ENCODE data around the gene PPM1J.

PPM1J gene

DNA sequence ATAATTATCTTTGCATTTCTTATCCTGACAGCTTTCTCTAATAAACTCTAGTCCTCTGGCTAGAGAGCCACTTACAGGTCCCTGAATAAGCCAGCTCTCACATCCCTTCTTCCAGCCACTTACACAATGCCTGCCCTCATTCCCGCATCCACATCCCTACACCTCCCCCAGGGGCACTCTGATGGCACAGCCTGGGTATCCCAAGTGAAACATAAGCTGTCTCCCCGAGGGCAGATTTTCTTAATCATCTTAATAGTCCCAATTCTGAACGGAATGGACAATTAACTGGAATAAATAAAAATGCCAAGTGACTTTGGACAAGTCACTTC is 13.1 kb downstream of the PPM1J start:
- TF ChIP-seq GATA2 (IDR thresholded peaks at IDR 0.05; ENCODE audit: low read depth, low read length) (no peak), GATA3 (IDR thresholded peaks at IDR 0.05; ENCODE audit: low read depth, low read length) (no peak)

DNA sequence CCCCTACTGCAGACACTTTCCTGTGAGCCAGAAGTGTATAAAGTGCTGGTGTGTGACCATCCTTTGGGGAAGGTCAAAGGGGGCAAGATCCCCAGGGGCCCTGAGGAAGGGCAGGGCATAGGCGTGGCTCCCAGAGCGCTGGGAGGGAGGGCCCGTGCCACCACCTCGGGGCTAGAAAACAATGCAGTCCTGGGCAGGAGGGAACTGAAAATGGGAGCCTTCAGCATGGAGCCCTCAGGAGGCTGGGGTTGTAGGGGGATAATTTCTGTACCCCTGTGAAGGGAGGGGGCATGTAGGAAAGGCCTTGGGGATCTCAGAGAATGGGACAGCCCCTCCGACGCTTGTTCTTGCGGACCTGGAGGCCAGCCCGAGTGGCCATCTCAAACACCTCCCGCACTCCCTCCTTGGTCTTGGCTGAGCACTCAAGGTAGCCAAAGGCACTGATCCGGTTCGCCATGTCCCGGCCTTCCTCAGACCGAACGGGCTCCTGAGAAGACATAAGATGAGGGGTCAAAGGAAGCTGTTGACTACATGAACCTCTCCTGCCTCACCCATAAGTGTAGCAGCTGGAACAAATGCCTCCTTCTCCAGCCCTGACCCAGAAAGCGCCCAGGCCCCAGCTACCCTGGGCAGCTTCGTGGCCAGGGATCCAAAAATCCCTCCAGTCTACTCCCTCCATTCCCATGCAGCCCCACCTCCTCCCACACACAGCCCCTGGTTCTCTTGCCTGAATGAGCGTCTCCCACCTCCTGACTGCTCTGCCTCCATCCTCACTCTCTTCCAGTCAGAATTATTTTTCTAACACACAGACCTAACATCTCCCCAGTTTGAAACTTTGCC is 13.7 kb downstream of the PPM1J start:
- no peak for TF ChIP-seq GATA2 (IDR thresholded peaks at IDR 0.05; ENCODE audit: low read depth, low read length)
- TF ChIP-seq GATA3 (IDR thresholded peaks at IDR 0.05; ENCODE audit: low read depth, low read length), result no peak

DNA sequence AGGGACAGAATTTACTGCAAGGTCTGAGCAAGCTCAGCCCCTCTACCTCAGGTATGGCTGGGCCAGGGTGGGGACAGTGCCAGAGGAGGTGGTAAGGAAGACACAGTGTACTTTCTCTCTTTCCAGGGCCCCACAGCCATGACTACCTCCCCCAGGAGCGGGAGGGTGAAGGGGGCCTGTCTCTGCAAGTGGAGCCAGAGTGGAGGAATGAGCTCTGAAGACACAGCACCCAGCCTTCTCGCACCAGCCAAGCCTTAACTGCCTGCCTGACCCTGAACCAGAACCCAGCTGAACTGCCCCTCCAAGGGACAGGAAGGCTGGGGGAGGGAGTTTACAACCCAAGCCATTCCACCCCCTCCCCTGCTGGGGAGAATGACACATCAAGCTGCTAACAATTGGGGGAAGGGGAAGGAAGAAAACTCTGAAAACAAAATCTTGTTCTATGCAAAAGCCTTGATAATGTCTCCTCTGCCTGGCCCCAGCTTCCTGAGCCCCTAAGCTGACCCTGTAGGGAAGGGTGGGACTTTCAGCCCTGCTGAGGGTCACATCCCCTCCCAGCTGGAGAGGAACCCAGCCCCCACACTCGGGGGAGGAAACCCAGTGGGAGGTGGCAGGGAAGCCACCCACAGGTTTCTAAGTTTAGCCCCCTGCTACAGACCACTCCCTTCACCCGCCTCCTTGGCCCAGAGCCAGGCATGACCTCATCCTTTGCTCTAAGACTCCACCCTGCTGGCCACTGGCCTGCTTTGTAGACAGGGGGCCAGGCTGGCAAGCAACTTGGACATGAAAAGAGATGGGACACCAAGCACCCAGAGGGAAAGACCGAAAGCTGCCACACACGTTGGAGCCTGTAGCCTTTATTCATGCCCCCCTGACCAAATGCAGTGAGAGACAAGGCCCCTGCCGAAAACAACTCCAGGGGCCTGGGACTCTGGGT is 14.6 kb downstream of the PPM1J start:
- no peak for TF ChIP-seq GATA2 (IDR thresholded peaks at IDR 0.05; ENCODE audit: low read depth, low read length)
- no peak for TF ChIP-seq GATA3 (IDR thresholded peaks at IDR 0.05; ENCODE audit: low read depth, low read length)

DNA sequence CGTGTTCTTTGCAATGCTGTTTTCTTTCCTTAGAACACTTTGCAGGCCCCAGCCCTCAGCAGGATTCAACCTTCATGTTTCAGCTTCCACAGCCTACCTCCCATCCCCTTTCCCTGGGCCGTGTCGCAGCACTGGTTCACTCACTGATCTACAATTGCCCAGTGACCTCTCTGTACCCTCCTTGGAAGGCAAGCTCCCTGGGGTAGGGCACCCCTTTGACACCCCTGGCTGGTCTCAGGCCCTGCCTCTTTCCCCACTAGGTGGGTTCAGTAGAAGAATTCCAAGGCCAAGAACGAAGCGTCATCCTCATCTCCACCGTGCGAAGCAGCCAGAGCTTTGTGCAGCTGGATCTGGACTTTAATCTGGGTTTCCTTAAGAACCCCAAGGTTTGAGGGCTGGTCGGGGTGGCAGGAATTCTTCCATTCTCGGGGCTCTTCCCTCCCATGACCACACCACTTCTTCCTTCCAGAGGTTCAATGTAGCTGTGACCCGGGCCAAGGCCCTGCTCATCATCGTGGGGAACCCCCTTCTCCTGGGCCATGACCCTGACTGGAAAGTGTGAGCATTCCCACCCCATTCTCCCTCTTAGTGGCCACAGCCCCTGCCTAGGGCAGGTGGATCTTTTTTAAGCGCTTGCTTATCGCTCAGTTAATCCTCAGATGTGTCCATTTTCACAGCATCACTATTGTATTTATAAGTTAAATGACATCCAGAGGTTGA is 15.5 kb downstream of the PPM1J start:
- TF ChIP-seq GATA2 (IDR thresholded peaks at IDR 0.05; ENCODE audit: low read depth, low read length), result no peak

DNA sequence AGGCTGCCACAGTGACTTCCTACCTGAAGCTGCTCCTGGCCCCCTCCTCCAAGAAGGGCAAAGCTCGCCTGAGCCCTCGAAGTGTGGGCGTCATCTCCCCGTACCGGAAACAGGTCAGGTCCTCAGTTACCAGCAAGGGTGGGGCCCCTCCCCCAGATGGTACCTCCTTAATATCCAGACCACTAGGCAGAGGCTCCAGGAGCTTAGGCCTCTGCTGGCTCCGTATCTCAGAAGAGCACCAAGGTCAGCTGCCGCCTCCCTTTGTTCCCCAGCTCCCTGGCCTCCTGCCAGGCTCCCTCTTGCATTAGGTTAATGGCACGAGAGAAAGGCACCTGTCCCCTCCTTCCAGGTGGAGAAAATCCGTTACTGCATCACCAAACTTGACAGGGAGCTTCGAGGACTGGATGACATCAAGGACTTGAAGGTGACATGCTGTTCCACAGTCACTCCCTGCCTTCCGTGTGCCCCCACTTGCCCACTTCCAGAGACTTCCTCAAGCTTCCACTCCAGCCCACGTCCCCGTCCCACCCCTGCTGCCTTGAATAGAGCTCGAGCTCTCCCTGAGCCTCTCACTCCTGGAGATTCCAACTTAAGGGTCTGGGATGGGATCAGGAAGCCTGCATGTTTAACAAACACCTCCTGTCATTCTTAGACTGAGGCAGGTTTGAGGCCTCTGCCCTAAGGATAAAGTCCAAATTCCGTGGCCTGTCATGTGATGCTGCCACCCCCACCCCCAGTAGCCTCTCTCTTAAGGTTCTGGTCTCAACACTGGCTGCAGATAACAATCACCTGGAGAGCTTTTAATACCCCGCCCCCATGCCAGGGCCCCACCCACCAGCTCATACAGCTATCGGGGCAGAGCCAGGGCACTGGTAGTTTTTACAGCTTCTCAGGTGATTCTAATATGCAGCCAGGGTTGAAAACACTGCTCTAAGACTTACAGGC is 16.5 kb downstream of the PPM1J start:
- no peak for TF ChIP-seq GATA3 (IDR thresholded peaks at IDR 0.05; ENCODE audit: low read depth, low read length)
- no peak for TF ChIP-seq GATA2 (IDR thresholded peaks at IDR 0.05; ENCODE audit: low read depth, low read length)

DNA sequence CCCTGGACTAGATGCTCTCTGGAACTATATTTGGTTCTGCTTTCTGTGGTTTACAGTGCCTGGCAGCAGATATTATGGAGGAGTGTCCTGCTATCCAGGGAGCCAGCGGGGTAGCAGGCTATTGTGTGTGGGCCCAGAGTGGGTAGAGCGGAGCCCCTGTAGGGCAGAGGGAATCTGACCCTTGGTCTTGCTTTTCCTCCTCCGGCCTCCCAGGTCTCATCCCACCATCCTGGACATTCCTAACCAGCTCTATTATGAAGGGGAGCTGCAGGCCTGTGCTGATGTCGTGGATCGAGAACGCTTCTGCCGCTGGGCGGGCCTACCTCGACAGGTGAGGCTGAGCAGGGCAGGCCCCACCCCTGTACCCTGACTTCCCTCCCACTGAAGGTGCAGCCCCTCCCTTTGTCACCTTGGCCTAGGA is 17.3 kb downstream of the PPM1J start:
- TF ChIP-seq GATA2 (IDR thresholded peaks at IDR 0.05; ENCODE audit: low read depth, low read length) (no peak), GATA3 (IDR thresholded peaks at IDR 0.05; ENCODE audit: low read depth, low read length) (no peak)

DNA sequence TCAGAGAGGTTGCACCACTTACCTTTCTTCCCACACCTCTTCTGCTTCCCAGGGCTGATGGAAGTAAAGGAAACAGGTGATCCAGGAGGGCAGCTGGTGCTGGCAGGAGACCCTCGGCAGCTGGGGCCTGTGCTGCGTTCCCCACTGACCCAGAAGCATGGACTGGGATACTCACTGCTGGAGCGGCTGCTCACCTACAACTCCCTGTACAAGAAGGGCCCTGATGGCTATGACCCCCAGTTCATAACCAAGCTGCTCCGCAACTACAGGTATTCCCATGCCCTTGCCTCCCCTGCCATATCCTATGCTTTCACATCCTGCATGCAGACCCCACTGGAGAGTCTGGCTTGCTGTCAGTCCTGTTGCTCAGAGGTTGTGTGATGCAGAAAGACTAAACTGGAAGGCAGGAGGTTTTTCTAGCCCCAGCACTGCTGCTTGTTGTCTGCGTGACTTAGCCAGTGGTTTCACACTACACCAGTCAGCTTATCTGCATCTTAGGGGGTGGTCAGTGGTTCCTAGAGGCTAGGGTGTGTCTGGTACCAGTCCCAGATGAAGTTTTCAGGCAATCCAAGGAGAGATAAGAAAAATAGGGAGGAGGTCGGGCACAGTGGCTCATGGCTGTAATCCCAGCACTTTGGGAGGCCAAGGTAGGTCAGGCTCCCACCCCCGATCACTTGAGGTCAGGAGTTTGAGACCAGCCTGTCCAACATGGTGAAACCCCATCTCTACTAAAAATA is 18.4 kb downstream of the PPM1J start:
- TF ChIP-seq GATA3 (IDR thresholded peaks at IDR 0.05; ENCODE audit: low read depth, low read length) (no peak), GATA2 (IDR thresholded peaks at IDR 0.05; ENCODE audit: low read depth, low read length) (no peak)

DNA sequence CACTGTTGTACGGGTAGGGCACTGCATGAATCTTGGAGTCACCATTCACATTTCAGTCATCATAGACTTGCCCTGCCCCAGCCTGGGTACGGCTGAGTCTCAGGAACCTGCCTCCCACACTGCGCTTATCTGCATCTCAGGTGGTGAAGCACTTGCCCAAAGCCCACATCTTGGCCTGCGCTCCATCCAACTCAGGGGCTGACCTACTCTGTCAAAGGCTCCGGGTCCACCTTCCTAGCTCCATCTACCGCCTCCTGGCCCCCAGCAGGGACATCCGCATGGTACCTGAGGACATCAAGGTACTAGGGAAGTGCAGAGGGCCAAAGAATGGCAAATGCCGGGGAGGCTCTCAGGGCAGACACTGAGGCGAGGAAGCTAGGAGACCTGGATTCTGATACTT is 19.9 kb downstream of the PPM1J start:
- TF ChIP-seq GATA2 (IDR thresholded peaks at IDR 0.05; ENCODE audit: low read depth, low read length), result no peak

DNA sequence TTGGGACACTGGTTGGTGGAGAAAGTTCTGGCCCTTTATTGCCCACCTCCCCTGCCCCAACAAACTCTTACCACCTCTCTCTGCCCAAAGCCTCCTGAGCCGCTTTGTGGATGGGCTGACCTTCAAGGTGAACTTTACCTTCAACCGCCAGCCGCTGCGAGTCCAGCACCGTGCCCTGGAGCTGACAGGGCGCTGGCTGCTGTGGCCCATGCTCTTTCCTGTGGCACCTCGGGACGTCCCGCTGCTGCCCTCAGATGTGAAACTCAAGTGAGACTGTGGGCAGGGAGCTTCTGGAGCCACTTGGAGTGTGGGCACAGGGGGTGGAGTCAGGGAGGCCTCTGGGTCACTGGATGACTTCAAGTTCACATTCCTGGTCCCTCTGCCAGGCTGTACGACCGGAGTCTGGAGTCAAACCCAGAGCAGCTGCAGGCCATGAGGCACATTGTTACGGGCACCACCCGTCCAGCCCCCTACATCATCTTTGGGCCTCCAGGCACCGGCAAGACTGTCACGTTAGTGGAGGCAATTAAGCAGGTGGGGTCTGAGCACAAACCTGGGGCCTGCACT is 20.7 kb downstream of the PPM1J start:
- no peak for TF ChIP-seq GATA3 (IDR thresholded peaks at IDR 0.05; ENCODE audit: low read depth, low read length)
- TF ChIP-seq GATA2 (IDR thresholded peaks at IDR 0.05; ENCODE audit: low read depth, low read length), result no peak

DNA sequence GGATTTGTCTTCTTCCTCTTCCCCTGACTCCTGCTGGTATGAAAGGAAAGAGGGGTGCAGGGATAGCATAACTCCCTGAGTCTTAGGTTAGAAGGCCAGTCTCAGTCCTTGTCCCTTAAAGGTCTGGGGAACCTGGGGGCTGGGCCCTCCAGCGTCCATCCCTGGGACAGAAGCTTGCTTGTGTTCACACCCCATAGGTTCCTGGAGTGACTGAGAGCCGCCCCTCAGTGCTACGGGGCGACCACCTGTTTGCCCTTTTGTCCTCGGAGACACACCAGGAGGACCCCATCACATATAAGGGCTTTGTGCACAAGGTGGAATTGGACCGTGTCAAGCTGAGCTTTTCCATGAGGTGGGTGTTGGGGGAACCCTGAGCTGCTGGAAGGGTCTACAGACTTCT is 21.3 kb downstream of the PPM1J start:
- no peak for TF ChIP-seq GATA2 (IDR thresholded peaks at IDR 0.05; ENCODE audit: low read depth, low read length)
- TF ChIP-seq GATA3 (IDR thresholded peaks at IDR 0.05; ENCODE audit: low read depth, low read length), result no peak

DNA sequence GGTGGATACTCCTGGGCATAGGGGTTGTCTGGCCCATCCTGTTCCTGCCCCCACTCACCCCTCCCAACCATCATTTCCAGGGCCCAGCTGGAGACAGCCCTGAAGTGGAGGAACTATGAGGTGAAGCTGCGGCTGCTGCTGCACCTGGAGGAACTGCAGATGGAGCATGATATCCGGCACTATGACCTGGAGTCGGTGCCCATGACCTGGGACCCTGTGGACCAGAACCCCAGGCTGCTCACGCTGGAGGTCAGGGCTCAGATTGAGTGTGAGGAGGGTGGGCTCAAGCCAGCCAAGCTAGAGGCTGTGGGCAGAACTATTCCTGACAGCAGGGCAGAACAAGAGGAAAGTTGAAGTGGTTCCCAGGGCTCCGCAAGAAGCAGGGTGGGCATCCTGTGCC is 22.5 kb downstream of the PPM1J start:
- TF ChIP-seq GATA2 (IDR thresholded peaks at IDR 0.05; ENCODE audit: low read depth, low read length) (no peak), GATA3 (IDR thresholded peaks at IDR 0.05; ENCODE audit: low read depth, low read length) (no peak)

DNA sequence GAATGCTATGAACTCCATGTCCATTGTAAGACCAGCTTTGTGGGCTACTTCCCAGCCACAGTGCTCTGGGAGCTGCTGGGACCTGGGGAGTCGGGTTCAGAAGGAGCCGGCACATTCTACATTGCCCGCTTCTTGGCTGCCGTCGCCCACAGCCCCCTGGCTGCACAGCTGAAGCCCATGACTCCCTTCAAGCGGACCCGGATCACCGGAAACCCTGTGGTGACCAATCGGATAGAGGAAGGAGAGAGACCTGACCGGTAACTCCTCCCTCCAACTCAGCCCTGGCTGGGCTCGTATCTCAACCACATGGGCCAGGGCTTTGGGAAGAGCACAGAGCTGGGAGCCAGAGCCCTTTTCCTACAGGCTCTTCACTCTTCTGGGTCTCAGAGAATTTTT is 25.3 kb downstream of the PPM1J start:
- TF ChIP-seq GATA2 (IDR thresholded peaks at IDR 0.05; ENCODE audit: low read depth, low read length) (no peak), GATA3 (IDR thresholded peaks at IDR 0.05; ENCODE audit: low read depth, low read length) (no peak)
